Activated CD8-positive, alpha-beta T cell treated with anti-CD3 and anti-CD28 coated beads for 36 hours (primary cell): ENCODE measurements around the gene ZNF280C. TPM values are rescaled to one million over a fixed set of nuclear protein-coding genes. Genes with fewer than 3 reads are reported as not detected.

ENCODE experiments used
- ATAC-seq: fragments of 200-7000 bp; cut with Tn5 transposase; one replicate; pipeline ENCODE4 v1.10.0; 2021; ENCODE audit warnings: mild to moderate bottlenecking, moderate library complexity
- CTCF ChIA-PET: fragments of 350-600 bp; sonication (Branson Sonifier 250); formaldehyde crosslinking; loops from one replicate; lab custom pipeline; 2021; ENCODE audit warnings: antibody characterized with exemption; lab: Charles Lee
- POLR2A ChIA-PET: fragments of 350-600 bp; sonication (Branson Sonifier 250); formaldehyde crosslinking; loops from one replicate; lab custom pipeline; 2021; ENCODE audit warnings: antibody characterized with exemption; lab: Charles Lee
- DNase-seq: peaks from one replicate; pipeline ENCODE4 v3.0.0-alpha.2; 2020
- H3K27ac Mint-ChIP-seq: one replicate; pipeline ENCODE4 v1.8.0; 2021; ENCODE audit warnings: mild to moderate bottlenecking, mixed read lengths
- H3K27me3 Mint-ChIP-seq: one replicate; pipeline ENCODE4 v1.8.0; 2021; ENCODE audit warnings: mixed read lengths
- H3K36me3 Mint-ChIP-seq: one replicate; pipeline ENCODE4 v1.8.0; 2021; ENCODE audit warnings: low read depth, mixed read lengths
- H3K4me1 Mint-ChIP-seq: one replicate; pipeline ENCODE4 v1.8.0; 2021; ENCODE audit warnings: low read depth, mixed read lengths
- H3K4me3 Mint-ChIP-seq: one replicate; pipeline ENCODE4 v1.8.0; 2021; ENCODE audit warnings: mild to moderate bottlenecking, moderate library complexity, mixed read lengths
- H3K9me3 Mint-ChIP-seq: one replicate; pipeline ENCODE4 v1.8.0; 2021; ENCODE audit warnings: mixed read lengths
- intact Hi-C: fragments of 100-400 bp; cut with micrococcal nuclease; formaldehyde crosslinking; loops from one replicate; pipeline ENCODE4 v1.10.0; 2022
- total RNA-seq, 2 experiments: library from RNA; stranded (reverse); gene quantifications; one replicate each; pipeline ENCODE4 v1.2.3, GENCODE V29; 2021
- TF ChIP-seq, protein P1 (sequence below): fragments of 200-600 bp; IDR thresholded peaks from one replicate; pipeline ENCODE4 v1.8.0; 2022; ENCODE audit warnings: antibody characterized with exemption, mild to moderate bottlenecking

ZNF280C gene
- total RNA-seq, 2 experiments from 2014 or later, result 5.4 to 5.8 TPM

DNA sequence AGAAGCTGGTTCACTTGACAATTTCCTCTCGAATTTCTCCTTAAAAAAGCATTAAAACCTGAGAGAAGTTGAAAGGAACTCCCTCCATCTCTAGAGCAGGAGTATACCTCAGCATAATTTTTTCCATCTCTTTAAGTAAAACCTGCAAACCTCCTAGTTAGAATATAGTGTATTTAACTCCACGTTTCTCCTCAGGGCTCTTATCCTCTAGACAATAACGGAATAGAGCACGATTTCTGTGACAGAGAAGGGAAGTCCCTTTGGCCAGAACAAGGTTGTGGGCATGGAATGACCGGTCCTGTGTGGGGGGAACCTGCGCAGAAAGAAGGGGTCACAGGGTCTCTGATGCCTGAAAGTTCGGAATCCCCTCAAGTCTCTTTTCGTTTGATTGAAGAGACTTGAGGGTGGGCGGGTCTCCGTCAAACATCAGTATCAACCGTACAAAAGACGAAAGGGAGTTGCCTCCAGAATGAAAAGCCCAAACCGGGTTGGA lies 697 bp downstream of the ZNF280C start:
- TF ChIP-seq, protein P1, sequence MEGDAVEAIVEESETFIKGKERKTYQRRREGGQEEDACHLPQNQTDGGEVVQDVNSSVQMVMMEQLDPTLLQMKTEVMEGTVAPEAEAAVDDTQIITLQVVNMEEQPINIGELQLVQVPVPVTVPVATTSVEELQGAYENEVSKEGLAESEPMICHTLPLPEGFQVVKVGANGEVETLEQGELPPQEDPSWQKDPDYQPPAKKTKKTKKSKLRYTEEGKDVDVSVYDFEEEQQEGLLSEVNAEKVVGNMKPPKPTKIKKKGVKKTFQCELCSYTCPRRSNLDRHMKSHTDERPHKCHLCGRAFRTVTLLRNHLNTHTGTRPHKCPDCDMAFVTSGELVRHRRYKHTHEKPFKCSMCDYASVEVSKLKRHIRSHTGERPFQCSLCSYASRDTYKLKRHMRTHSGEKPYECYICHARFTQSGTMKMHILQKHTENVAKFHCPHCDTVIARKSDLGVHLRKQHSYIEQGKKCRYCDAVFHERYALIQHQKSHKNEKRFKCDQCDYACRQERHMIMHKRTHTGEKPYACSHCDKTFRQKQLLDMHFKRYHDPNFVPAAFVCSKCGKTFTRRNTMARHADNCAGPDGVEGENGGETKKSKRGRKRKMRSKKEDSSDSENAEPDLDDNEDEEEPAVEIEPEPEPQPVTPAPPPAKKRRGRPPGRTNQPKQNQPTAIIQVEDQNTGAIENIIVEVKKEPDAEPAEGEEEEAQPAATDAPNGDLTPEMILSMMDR, result no peak
- Mint-ChIP-seq H3K9me3 (peaks cover 2% of the 10 kb centered on the region), H3K36me3 (no peaks in the 10 kb centered on the region), H3K4me1 (peaks cover 18% of the 10 kb centered on the region), H3K4me3 (peak overlapping the region; percentile 84), H3K27me3 (no peaks in the 10 kb centered on the region), H3K27ac (peak overlapping the region; percentile 85)
- ChIA-PET CTCF (no interaction called here), POLR2A (interaction anchor here (0.8 to 1.0 kb wide), 2 partner anchors 11 to 71 kb away, joined by 3 to 6 read pairs; no protein-coding TSS in a partner anchor)
- intact Hi-C loops, result no loop called here
- ATAC-seq (no peak), DNase-seq (no peak)

- Mint-ChIP-seq H3K27ac (no peak overlapping the region), H3K9me3 (peaks cover 2% of the 10 kb centered on the region), H3K4me3 (no peak overlapping the region), H3K36me3 (peaks cover 1% of the 10 kb centered on the region), H3K27me3 (no peaks in the 10 kb centered on the region), H3K4me1 (peaks cover 18% of the 10 kb centered on the region)
- ATAC-seq (no peak), DNase-seq (no peak)
- intact Hi-C loops, result no loop called here
- POLR2A ChIA-PET, result interaction anchor here (0.6 kb wide), 1 partner anchor 232 kb away, joined by 3 read pairs; no protein-coding TSS in a partner anchor
- CTCF ChIA-PET, result no interaction called here
- TF ChIP-seq, protein P1, result no peak
These were observed 4.1 kb downstream of the ZNF280C start for GRCh38 chrX:130264573-130264972.

DNA sequence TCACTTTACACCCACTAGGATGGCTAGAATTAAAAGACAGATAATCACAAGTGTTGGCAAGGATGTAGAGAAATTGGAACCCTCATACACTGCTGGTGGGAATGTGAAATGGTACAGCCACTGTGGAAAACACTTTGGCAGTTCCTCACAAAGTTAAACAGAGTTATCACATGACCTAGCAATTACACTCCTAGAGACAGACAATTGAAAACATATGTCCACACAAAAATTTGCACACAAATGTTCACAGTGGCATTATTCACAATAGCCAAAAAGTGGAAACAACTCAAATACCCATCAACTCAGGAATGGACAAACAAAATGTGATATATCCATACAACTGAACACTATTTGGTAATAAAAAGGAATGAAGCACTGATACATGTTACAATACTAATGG lies 5.7 kb downstream of the ZNF280C start:
- DNase-seq, result no peak
- intact Hi-C loops, result no loop called here

GRCh38 chrX:130262231-130262630 lies 6.5 kb downstream of the ZNF280C start:
- TF ChIP-seq, protein P1, result no peak
- Mint-ChIP-seq H3K9me3 (no peaks in the 10 kb centered on the region), H3K36me3 (peaks cover 1% of the 10 kb centered on the region), H3K27ac (no peak overlapping the region), H3K4me1 (peaks cover 13% of the 10 kb centered on the region), H3K27me3 (no peaks in the 10 kb centered on the region), H3K4me3 (no peak overlapping the region)
- DNase-seq (no peak), ATAC-seq (no peak)
- CTCF ChIA-PET, result no interaction called here
- POLR2A ChIA-PET, result no interaction called here
- intact Hi-C loops, result no loop called here

More for the DNA sequence above, 5.7 kb downstream of the ZNF280C start:
- peaks cover 18% of the 10 kb centered on the region for H3K4me1 Mint-ChIP-seq
- H3K36me3 Mint-ChIP-seq, result peaks cover 1% of the 10 kb centered on the region
- no peaks in the 10 kb centered on the region for H3K27me3 Mint-ChIP-seq
- no peaks in the 10 kb centered on the region for H3K9me3 Mint-ChIP-seq
- TF ChIP-seq, protein P1, result no peak
- POLR2A ChIA-PET, result no interaction called here
- no peak overlapping the region for H3K27ac Mint-ChIP-seq
- H3K4me3 Mint-ChIP-seq, result no peak overlapping the region
- ATAC-seq, result no peak
- CTCF ChIA-PET, result no interaction called here

DNA sequence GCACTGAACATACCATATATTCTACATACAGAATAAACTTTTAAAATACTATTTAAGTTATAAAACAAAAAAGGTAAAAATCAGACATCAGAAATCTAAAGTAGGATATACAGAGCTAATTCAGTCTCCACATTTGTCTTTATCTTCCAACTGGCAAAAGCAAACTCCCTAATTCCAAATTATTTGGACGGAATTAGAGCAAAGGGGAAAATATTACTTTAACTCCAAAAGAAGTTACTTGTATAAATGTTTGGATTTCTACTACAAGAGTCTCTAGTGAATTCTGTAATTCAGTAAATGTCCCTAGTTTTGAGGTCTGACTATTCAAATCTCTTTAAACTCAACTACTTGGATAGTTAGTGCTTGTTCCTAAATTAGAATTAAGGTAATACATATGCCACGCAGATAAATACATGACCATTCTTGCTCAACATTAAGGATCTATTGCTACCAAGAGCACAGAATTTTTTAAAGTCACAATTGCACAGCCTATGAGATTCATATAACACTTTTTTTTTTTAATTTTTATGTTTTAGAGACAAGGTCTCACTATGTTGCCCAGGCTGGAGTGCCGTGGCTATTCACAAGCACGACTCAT lies 7.3 kb downstream of the ZNF280C start:
- intact Hi-C loops, result no loop called here
- H3K9me3 Mint-ChIP-seq, result no peaks in the 10 kb centered on the region

More for the DNA sequence above, 7.3 kb downstream of the ZNF280C start:
- DNase-seq, result no peak
- no peak for ATAC-seq
- peaks cover 1% of the 10 kb centered on the region for H3K36me3 Mint-ChIP-seq
- TF ChIP-seq, protein P1, result no peak
- ChIA-PET POLR2A (no interaction called here), CTCF (interaction anchor here (0.6 kb wide), 1 partner anchor 822 kb away, joined by 3 read pairs; no protein-coding TSS in a partner anchor)
- H3K27me3 Mint-ChIP-seq, result no peaks in the 10 kb centered on the region
- H3K4me1 Mint-ChIP-seq, result peaks cover 13% of the 10 kb centered on the region
- H3K27ac Mint-ChIP-seq, result no peak overlapping the region
- H3K4me3 Mint-ChIP-seq, result no peak overlapping the region
